ENCODE measurements around the gene LDLRAD2. TPM values are rescaled to one million over a fixed set of nuclear protein-coding genes. Genes with fewer than 3 reads are reported as not detected.

Gene LDLRAD2
- polyA plus RNA-seq, 2 of the 4 experiments (the other 2 are of a cell fraction) = 0.08 TPM; not detected in 1

- H3K4me1 ChIP-seq = no peaks in the 10 kb centered on the region
- ATAC-seq (no peak), DNase-seq (ENCODE audit: low read depth in 1 of 2, low spot score in 1 of 2) (no peak), FAIRE-seq (no peak)
- H3K27ac ChIP-seq = no peak overlapping the region
- H3K9me3 ChIP-seq = no peaks in the 10 kb centered on the region
- H3K4me3 ChIP-seq = no peak overlapping the region
- POLR2A ChIA-PET = no interaction called here
- no peak overlapping the region for H3K4me2 ChIP-seq
- CTCF ChIA-PET = interaction anchor here (1.3 kb wide), 1 partner anchor 121 kb away, joined by 5 read pairs; no protein-coding TSS in a partner anchor
- TF ChIP-seq RCOR1 (IDR thresholded peaks at IDR 0.05; ENCODE audit: low read depth, low read length) = no peak
- TF ChIP-seq REST (IDR thresholded peaks at IDR 0.05) = no peak
- TF ChIP-seq MYC (IDR thresholded peaks at IDR 0.05; ENCODE audit: borderline replicate concordance, low read length) = no peak
- TF ChIP-seq TP53 (CRISPR knock-in tag; IDR thresholded peaks at IDR 0.05) = no peak
- TF ChIP-seq NFE2L2 (conservative IDR thresholded peaks at IDR 0.05; ENCODE audit: low read length) = no peak
- no peak for TF ChIP-seq RNF2 (IDR thresholded peaks at IDR 0.05; ENCODE audit: borderline replicate concordance, low read depth)
- TF ChIP-seq GATA3 (IDR thresholded peaks at IDR 0.05; ENCODE audit: borderline replicate concordance) = no peak
- TF ChIP-seq NPAS2 (CRISPR knock-in tag; IDR thresholded peaks at IDR 0.05; ENCODE audit: borderline replicate concordance) = no peak
- no peak for TF ChIP-seq TFCP2L1 (CRISPR knock-in tag; IDR thresholded peaks at IDR 0.05)
- no peak for TF ChIP-seq CBX8 (IDR thresholded peaks at IDR 0.05)
- no peak for TF ChIP-seq RFX5 (IDR thresholded peaks at IDR 0.05)
- TF ChIP-seq MAX (IDR thresholded peaks at IDR 0.05) = no peak
- TF ChIP-seq HOXB5 (CRISPR knock-in tag; IDR thresholded peaks at IDR 0.05) = no peak
- TF ChIP-seq EHMT2 (IDR thresholded peaks at IDR 0.05; ENCODE audit: low read depth) = no peak
- no peak for TF ChIP-seq CEBPB (IDR thresholded peaks at IDR 0.05)
- no peak for TF ChIP-seq USF2 (IDR thresholded peaks at IDR 0.05)
- TF ChIP-seq BCL3 (IDR thresholded peaks at IDR 0.05) = no peak
- 86% methylated on average over 7 of the region's 15 CpGs for WGBS (ENCODE audit: missing lambda C conversion rate)
Measured at GRCh38 chr1:21842606-21843162, 30.6 kb downstream of the LDLRAD2 start.

- ChIA-PET POLR2A (no interaction called here), CTCF (no interaction called here)
- Histone ChIP-seq H3K4me1 (no peaks in the 10 kb centered on the region), H3K4me2 (no peak overlapping the region), H3K27ac (no peak overlapping the region), H3K4me3 (no peak overlapping the region), H3K9me3 (no peaks in the 10 kb centered on the region)
- DNase-seq (ENCODE audit: low read depth in 1 of 2, low spot score in 1 of 2) (no peak), FAIRE-seq (no peak), ATAC-seq (no peak)
- TF ChIP-seq NFE2L2 (conservative IDR thresholded peaks at IDR 0.05; ENCODE audit: low read length) (no peak), CHD2 (IDR thresholded peaks at IDR 0.05; ENCODE audit: low read length, partially characterized antibody) (no peak), CBX2 (IDR thresholded peaks at IDR 0.05; ENCODE audit: borderline replicate concordance, low read depth) (no peak), TFCP2L1 (CRISPR knock-in tag; IDR thresholded peaks at IDR 0.05) (no peak), HES2 (IDR thresholded peaks at IDR 0.05) (no peak), MAFK (IDR thresholded peaks at IDR 0.05; ENCODE audit: partially characterized antibody) (no peak), JUNB (IDR thresholded peaks at IDR 0.05) (no peak), CEBPB (IDR thresholded peaks at IDR 0.05) (no peak), TP53 (CRISPR knock-in tag; IDR thresholded peaks at IDR 0.05) (no peak), USF2 (IDR thresholded peaks at IDR 0.05) (no peak), MAZ (IDR thresholded peaks at IDR 0.05; ENCODE audit: borderline replicate concordance, low read depth, low read length) (no peak), PHF8 (IDR thresholded peaks at IDR 0.05; ENCODE audit: borderline replicate concordance, low read depth) (no peak), ZC3H11A (IDR thresholded peaks at IDR 0.05) (no peak), EP300 (IDR thresholded peaks at IDR 0.05) (no peak), HOXB13 (CRISPR knock-in tag; IDR thresholded peaks at IDR 0.05; ENCODE audit: low read depth) (no peak), HOXB5 (CRISPR knock-in tag; IDR thresholded peaks at IDR 0.05) (no peak), EHF (CRISPR knock-in tag; IDR thresholded peaks at IDR 0.05) (no peak)
- WGBS (ENCODE audit: missing lambda C conversion rate) = 94% methylated on average over 7 of the region's 13 CpGs
Measured at GRCh38 chr1:21843208-21843607, 31.1 kb downstream of the LDLRAD2 start.

Data from A549 (cell line).